ENCODE data around the gene DLG2. TPM values are rescaled to one million over a fixed set of nuclear protein-coding genes. Genes with fewer than 3 reads are reported as not detected.

DLG2 gene
- total RNA-seq, 1 experiment from 2014 or later: 17.5 TPM

DNA sequence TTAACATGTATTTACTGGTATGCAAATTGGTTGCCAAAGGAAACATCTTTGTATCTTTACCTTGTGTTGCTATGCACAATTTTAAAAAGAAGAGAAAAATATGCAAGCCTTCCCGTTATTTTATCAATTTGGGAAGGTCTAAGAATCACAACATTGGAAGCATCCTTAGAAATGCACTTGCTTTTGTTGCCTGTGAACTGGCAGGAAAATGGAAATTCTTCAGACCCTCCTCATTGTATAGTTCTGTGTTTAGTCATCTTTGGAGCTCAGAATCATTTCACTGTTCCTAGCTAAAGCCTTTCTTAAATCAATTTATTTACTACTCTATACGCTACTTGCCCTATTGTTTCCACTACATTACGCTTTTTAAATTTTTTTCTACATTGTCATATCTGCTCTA, 574.5 kb downstream of the DLG2 start (continued):
- TF ChIP-seq, protein P1, sequence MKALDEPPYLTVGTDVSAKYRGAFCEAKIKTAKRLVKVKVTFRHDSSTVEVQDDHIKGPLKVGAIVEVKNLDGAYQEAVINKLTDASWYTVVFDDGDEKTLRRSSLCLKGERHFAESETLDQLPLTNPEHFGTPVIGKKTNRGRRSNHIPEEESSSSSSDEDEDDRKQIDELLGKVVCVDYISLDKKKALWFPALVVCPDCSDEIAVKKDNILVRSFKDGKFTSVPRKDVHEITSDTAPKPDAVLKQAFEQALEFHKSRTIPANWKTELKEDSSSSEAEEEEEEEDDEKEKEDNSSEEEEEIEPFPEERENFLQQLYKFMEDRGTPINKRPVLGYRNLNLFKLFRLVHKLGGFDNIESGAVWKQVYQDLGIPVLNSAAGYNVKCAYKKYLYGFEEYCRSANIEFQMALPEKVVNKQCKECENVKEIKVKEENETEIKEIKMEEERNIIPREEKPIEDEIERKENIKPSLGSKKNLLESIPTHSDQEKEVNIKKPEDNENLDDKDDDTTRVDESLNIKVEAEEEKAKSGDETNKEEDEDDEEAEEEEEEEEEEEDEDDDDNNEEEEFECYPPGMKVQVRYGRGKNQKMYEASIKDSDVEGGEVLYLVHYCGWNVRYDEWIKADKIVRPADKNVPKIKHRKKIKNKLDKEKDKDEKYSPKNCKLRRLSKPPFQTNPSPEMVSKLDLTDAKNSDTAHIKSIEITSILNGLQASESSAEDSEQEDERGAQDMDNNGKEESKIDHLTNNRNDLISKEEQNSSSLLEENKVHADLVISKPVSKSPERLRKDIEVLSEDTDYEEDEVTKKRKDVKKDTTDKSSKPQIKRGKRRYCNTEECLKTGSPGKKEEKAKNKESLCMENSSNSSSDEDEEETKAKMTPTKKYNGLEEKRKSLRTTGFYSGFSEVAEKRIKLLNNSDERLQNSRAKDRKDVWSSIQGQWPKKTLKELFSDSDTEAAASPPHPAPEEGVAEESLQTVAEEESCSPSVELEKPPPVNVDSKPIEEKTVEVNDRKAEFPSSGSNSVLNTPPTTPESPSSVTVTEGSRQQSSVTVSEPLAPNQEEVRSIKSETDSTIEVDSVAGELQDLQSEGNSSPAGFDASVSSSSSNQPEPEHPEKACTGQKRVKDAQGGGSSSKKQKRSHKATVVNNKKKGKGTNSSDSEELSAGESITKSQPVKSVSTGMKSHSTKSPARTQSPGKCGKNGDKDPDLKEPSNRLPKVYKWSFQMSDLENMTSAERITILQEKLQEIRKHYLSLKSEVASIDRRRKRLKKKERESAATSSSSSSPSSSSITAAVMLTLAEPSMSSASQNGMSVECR (CRISPR knock-in tag; IDR thresholded peaks at IDR 0.05; ENCODE audit: borderline replicate concordance): no peak
- TF ChIP-seq PRRX2 (CRISPR knock-in tag; IDR thresholded peaks at IDR 0.05) (no peak), NR3C1 (CRISPR knock-in tag; conservative IDR thresholded peaks at IDR 0.05; ENCODE audit: low read depth) (no peak), SMAD3 (CRISPR knock-in tag; IDR thresholded peaks at IDR 0.05; ENCODE audit: borderline replicate concordance) (no peak)
- TF ChIP-seq, protein P2, sequence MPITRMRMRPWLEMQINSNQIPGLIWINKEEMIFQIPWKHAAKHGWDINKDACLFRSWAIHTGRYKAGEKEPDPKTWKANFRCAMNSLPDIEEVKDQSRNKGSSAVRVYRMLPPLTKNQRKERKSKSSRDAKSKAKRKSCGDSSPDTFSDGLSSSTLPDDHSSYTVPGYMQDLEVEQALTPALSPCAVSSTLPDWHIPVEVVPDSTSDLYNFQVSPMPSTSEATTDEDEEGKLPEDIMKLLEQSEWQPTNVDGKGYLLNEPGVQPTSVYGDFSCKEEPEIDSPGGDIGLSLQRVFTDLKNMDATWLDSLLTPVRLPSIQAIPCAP (CRISPR knock-in tag; IDR thresholded peaks at IDR 0.05): no peak

DNA sequence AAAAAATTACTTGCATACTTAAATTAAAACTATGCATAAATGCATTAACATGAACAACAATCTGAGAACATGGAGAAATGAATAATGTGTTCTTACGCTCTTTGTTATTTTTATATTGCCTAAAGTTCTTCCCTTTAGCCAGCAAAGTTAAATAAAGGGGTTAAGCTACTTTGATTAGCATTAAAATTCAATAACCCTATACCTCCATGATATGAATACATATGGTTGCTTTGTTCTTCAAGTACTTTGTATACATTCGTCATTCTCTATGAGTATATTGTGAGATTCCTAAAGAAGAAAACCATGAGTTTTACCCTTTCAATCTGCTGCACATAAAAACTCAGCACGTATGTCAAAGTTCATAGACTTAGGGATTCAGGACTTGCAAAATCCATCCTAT, 578.3 kb downstream of the DLG2 start:
- peaks cover 12% of the 10 kb centered on the region for H3K4me1 Mint-ChIP-seq
- no peak overlapping the region for H3K27ac Mint-ChIP-seq
- no peak overlapping the region for H3K4me3 Mint-ChIP-seq
- ATAC-seq: no peak
- no peaks in the 10 kb centered on the region for H3K27me3 Mint-ChIP-seq (ENCODE audit: low read depth)
- ChIA-PET CTCF (no interaction called here), POLR2A (no interaction called here)
- H3K36me3 Mint-ChIP-seq: no peaks in the 10 kb centered on the region
- no peak for DNase-seq (ENCODE audit: low spot score)
- H3K9me3 Mint-ChIP-seq: no peaks in the 10 kb centered on the region
- TF ChIP-seq PRRX2 (CRISPR knock-in tag; IDR thresholded peaks at IDR 0.05): no peak
- no peak for TF ChIP-seq SOX15 (CRISPR knock-in tag; IDR thresholded peaks at IDR 0.05)
- TF ChIP-seq IRF2 (CRISPR knock-in tag; IDR thresholded peaks at IDR 0.05; ENCODE audit: borderline replicate concordance, low read depth): no peak
- TF ChIP-seq, protein P1 (CRISPR knock-in tag; IDR thresholded peaks at IDR 0.05; ENCODE audit: borderline replicate concordance): no peak
- TF ChIP-seq GABPB1 (CRISPR knock-in tag; IDR thresholded peaks at IDR 0.05): no peak
- TF ChIP-seq ZMAT4 (CRISPR knock-in tag; IDR thresholded peaks at IDR 0.05): no peak
- no peak for TF ChIP-seq ETV6 (CRISPR knock-in tag; IDR thresholded peaks at IDR 0.05)
- TF ChIP-seq, protein P2 (CRISPR knock-in tag; IDR thresholded peaks at IDR 0.05): no peak
- TF ChIP-seq ESRRA (CRISPR knock-in tag; IDR thresholded peaks at IDR 0.05; ENCODE audit: borderline replicate concordance): no peak
- TF ChIP-seq CREB1 (CRISPR knock-in tag; IDR thresholded peaks at IDR 0.05): no peak
- TF ChIP-seq CDX4 (CRISPR knock-in tag; IDR thresholded peaks at IDR 0.05; ENCODE audit: borderline replicate concordance): no peak
- no peak for TF ChIP-seq RORB (CRISPR knock-in tag; IDR thresholded peaks at IDR 0.05)
- TF ChIP-seq TEAD1 (CRISPR knock-in tag; IDR thresholded peaks at IDR 0.05): no peak
- TF ChIP-seq, protein P3, sequence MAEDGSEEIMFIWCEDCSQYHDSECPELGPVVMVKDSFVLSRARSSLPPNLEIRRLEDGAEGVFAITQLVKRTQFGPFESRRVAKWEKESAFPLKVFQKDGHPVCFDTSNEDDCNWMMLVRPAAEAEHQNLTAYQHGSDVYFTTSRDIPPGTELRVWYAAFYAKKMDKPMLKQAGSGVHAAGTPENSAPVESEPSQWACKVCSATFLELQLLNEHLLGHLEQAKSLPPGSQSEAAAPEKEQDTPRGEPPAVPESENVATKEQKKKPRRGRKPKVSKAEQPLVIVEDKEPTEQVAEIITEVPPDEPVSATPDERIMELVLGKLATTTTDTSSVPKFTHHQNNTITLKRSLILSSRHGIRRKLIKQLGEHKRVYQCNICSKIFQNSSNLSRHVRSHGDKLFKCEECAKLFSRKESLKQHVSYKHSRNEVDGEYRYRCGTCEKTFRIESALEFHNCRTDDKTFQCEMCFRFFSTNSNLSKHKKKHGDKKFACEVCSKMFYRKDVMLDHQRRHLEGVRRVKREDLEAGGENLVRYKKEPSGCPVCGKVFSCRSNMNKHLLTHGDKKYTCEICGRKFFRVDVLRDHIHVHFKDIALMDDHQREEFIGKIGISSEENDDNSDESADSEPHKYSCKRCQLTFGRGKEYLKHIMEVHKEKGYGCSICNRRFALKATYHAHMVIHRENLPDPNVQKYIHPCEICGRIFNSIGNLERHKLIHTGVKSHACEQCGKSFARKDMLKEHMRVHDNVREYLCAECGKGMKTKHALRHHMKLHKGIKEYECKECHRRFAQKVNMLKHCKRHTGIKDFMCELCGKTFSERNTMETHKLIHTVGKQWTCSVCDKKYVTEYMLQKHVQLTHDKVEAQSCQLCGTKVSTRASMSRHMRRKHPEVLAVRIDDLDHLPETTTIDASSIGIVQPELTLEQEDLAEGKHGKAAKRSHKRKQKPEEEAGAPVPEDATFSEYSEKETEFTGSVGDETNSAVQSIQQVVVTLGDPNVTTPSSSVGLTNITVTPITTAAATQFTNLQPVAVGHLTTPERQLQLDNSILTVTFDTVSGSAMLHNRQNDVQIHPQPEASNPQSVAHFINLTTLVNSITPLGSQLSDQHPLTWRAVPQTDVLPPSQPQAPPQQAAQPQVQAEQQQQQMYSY (CRISPR knock-in tag; IDR thresholded peaks at IDR 0.05): no peak
- TF ChIP-seq, protein P4, sequence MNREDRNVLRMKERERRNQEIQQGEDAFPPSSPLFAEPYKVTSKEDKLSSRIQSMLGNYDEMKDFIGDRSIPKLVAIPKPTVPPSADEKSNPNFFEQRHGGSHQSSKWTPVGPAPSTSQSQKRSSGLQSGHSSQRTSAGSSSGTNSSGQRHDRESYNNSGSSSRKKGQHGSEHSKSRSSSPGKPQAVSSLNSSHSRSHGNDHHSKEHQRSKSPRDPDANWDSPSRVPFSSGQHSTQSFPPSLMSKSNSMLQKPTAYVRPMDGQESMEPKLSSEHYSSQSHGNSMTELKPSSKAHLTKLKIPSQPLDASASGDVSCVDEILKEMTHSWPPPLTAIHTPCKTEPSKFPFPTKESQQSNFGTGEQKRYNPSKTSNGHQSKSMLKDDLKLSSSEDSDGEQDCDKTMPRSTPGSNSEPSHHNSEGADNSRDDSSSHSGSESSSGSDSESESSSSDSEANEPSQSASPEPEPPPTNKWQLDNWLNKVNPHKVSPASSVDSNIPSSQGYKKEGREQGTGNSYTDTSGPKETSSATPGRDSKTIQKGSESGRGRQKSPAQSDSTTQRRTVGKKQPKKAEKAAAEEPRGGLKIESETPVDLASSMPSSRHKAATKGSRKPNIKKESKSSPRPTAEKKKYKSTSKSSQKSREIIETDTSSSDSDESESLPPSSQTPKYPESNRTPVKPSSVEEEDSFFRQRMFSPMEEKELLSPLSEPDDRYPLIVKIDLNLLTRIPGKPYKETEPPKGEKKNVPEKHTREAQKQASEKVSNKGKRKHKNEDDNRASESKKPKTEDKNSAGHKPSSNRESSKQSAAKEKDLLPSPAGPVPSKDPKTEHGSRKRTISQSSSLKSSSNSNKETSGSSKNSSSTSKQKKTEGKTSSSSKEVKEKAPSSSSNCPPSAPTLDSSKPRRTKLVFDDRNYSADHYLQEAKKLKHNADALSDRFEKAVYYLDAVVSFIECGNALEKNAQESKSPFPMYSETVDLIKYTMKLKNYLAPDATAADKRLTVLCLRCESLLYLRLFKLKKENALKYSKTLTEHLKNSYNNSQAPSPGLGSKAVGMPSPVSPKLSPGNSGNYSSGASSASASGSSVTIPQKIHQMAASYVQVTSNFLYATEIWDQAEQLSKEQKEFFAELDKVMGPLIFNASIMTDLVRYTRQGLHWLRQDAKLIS (CRISPR knock-in tag; IDR thresholded peaks at IDR 0.05; ENCODE audit: borderline replicate concordance): no peak

Data from WTC11 (cell line).